SK-N-SH (cell line): ENCODE data around the gene CELF4. TPM values are rescaled to one million over a fixed set of nuclear protein-coding genes. Genes with fewer than 3 reads are reported as not detected.

Experiments used
- CTCF ChIA-PET: fragments of 300-600, 350-600 bp; formaldehyde crosslinking; extraction: SDS; loops from one replicate; lab custom pipeline; 2021; lab: Yijun Ruan, JAX
- POLR2A ChIA-PET: fragments of 350-600 bp; sonication (Branson Sonifier 250); formaldehyde crosslinking; extraction: SDS; loops from one replicate; lab custom pipeline; 2020; ENCODE audit warnings: antibody characterized with exemption, inconsistent platforms; lab: Yijun Ruan, JAX
- DNase-seq: peaks from one replicate; pipeline ENCODE4 v3.0.0; 2012
- H2AFZ ChIP-seq: fragments of 200-600 bp; sonication (generic); 2 replicates; pipeline ENCODE4 v1.8.1; 2016; ENCODE audit warnings: antibody characterized with exemption, mild to moderate bottlenecking, low read depth
- H3F3A ChIP-seq: fragments of 200-600 bp; sonication (generic); replicated peaks from 2 replicates; pipeline ENCODE3; 2016; ENCODE audit warnings: antibody characterized with exemption, mild to moderate bottlenecking; ENCODE audit not compliant: insufficient read depth
- H3K27ac ChIP-seq, 2 experiments: fragments of 200-500 bp in 1 of 2; fragments of 200-600 bp in 1 of 2; sonication (Bioruptor generic) in 1 of 2; sonication (generic), shearing (Covaris generic) in 1 of 2; 2 replicates each; pipeline versions ENCODE4 v1.5.1 to v1.6.1; 2014 to 2016; ENCODE audit warnings: low read depth in 2 of 2, inconsistent platforms in 1 of 2, low read length in 1 of 2, mild to moderate bottlenecking in 1 of 2, mixed read lengths in 1 of 2
- H3K27me3 ChIP-seq: fragments of 200-600 bp; sonication (generic), shearing (Covaris generic); 2 replicates; pipeline ENCODE4 v1.6.1; 2016; ENCODE audit warnings: mixed run types; ENCODE audit not compliant: insufficient read depth
- H3K36me3 ChIP-seq, 2 experiments: fragments of 200-500 bp in 1 of 2; fragments of 200-600 bp in 1 of 2; sonication (Bioruptor generic) in 1 of 2; sonication (generic) in 1 of 2; replicated peaks in 1 of 2; 2 replicates each; pipeline versions ENCODE3 to v1.5.1; 2014 to 2016; ENCODE audit warnings: low read length in 1 of 2, mild to moderate bottlenecking in 1 of 2; ENCODE audit not compliant: insufficient read depth in 2 of 2, control insufficient read depth in 1 of 2
- H3K4me1 ChIP-seq, 2 experiments: fragments of 200-500 bp in 1 of 2; fragments of 200-600 bp in 1 of 2; sonication (Bioruptor generic) in 1 of 2; sonication (generic), shearing (Covaris generic) in 1 of 2; 2 replicates each; pipeline versions ENCODE4 v1.5.1 to v1.6.1; 2014 to 2016; ENCODE audit warnings: low read depth in 1 of 2, low read length in 1 of 2, mixed run types in 1 of 2; ENCODE audit not compliant: insufficient read depth in 2 of 2, control insufficient read depth in 1 of 2
- H3K4me2 ChIP-seq: fragments of 200-600 bp; sonication (generic), shearing (Covaris generic); 2 replicates; pipeline ENCODE4 v1.6.1; 2017; ENCODE audit warnings: mixed run types
- H3K4me3 ChIP-seq, 2 experiments: fragments of 200-500 bp in 1 of 2; fragments of 200-600 bp in 1 of 2; sonication (Bioruptor generic) in 1 of 2; sonication (generic), shearing (Covaris generic) in 1 of 2; 2 replicates each; pipeline versions ENCODE4 v1.5.1 to v1.8.1; 2014 to 2016; ENCODE audit warnings: low read depth in 2 of 2, inconsistent platforms in 1 of 2, low read length in 1 of 2, mild to moderate bottlenecking in 1 of 2, mixed read lengths in 1 of 2, moderate library complexity in 1 of 2
- H3K79me2 ChIP-seq: fragments of 200-600 bp; sonication (generic); 2 replicates; pipeline ENCODE4 v1.8.1; 2017; ENCODE audit warnings: mild to moderate bottlenecking; ENCODE audit not compliant: insufficient read depth
- H3K9ac ChIP-seq: fragments of 200-600 bp; sonication (generic); 2 replicates; pipeline ENCODE4 v1.6.1; 2017; ENCODE audit warnings: mixed run types
- H3K9me2 ChIP-seq: fragments of 200-600 bp; sonication (generic); 2 replicates; pipeline ENCODE4 v1.6.1; 2017; ENCODE audit warnings: mixed run types
- H3K9me3 ChIP-seq: fragments of 200-600 bp; sonication (generic); 2 replicates; pipeline ENCODE4 v1.6.1; 2017; ENCODE audit warnings: mixed run types, mild to moderate bottlenecking, moderate library complexity
- H4K20me1 ChIP-seq: fragments of 200-600 bp; sonication (generic); 2 replicates; pipeline ENCODE4 v1.6.1; 2017; ENCODE audit warnings: mild to moderate bottlenecking, mixed run types; ENCODE audit not compliant: insufficient read depth
- CTCF ChIP-seq: fragments of 200-600 bp; sonication (generic); IDR thresholded peaks from 2 replicates; pipeline ENCODE4 v1.6.1; 2017; ENCODE audit warnings: antibody characterized with exemption, mild to moderate bottlenecking, moderate library complexity
- ELF1 ChIP-seq: IDR thresholded peaks from 2 replicates; pipeline ENCODE4 v1.4.0; 2012
- EZH2phosphoT487 ChIP-seq: fragments of 200-600 bp; sonication (generic); IDR thresholded peaks from 2 replicates; pipeline ENCODE4 v1.6.1; 2017; ENCODE audit warnings: low read depth, mixed run types, mild to moderate bottlenecking, antibody characterized with exemption, moderate library complexity, borderline replicate concordance
- JUND ChIP-seq: IDR thresholded peaks from 2 replicates; pipeline ENCODE4 v1.4.0; 2012
- MEF2A ChIP-seq: IDR thresholded peaks from 2 replicates; pipeline ENCODE4 v1.4.0; 2012; ENCODE audit warnings: low read depth, borderline replicate concordance
- NFIC ChIP-seq: IDR thresholded peaks from 2 replicates; pipeline ENCODE4 v1.4.0; 2012; ENCODE audit warnings: borderline replicate concordance
- POLR2AphosphoS5 ChIP-seq: IDR thresholded peaks from 2 replicates; pipeline ENCODE4 v1.6.1; 2012; ENCODE audit warnings: low read depth, low read length
- RAD21 ChIP-seq: IDR thresholded peaks from 2 replicates; pipeline ENCODE4 v1.6.1; 2012; ENCODE audit warnings: mild to moderate bottlenecking, low read length
- RCOR1 ChIP-seq: fragments of 150-350 bp; IDR thresholded peaks from 2 replicates; pipeline ENCODE4 v1.6.1; 2017; ENCODE audit warnings: antibody characterized with exemption, low read length
- REST ChIP-seq: IDR thresholded peaks from 2 replicates; pipeline ENCODE4 v1.6.1; 2012; ENCODE audit warnings: mild to moderate bottlenecking, low read depth, low read length, moderate library complexity
- RFX5 ChIP-seq: IDR thresholded peaks from 2 replicates; pipeline ENCODE4 v1.6.1; 2012; ENCODE audit warnings: mild to moderate bottlenecking, improper control_type of control experiment, low read length
- SIN3A ChIP-seq: IDR thresholded peaks from 2 replicates; pipeline ENCODE4 v1.6.1; 2012; ENCODE audit warnings: low read depth, mild to moderate bottlenecking, low read length, moderate library complexity, borderline replicate concordance
- SMC3 ChIP-seq: IDR thresholded peaks from 2 replicates; pipeline ENCODE4 v1.6.1; 2012; ENCODE audit warnings: low read depth, low read length, improper control_type of control experiment
- TAF1 ChIP-seq: IDR thresholded peaks from 2 replicates; pipeline ENCODE4 v1.6.1; 2012; ENCODE audit warnings: low read depth, mild to moderate bottlenecking, low read length, moderate library complexity, borderline replicate concordance
- TEAD4 ChIP-seq: IDR thresholded peaks from 2 replicates; pipeline ENCODE4 v1.4.0; 2012; ENCODE audit warnings: mild to moderate bottlenecking, borderline replicate concordance; ENCODE audit not compliant: insufficient read depth
- USF1 ChIP-seq: IDR thresholded peaks from 2 replicates; pipeline ENCODE4 v1.4.0; 2012; ENCODE audit warnings: low read depth, borderline replicate concordance
- YY1 ChIP-seq: IDR thresholded peaks from 2 replicates; pipeline ENCODE4 v1.4.0; 2012; ENCODE audit warnings: low read depth, mild to moderate bottlenecking
- WGBS: methylation state at CpG from one replicate; pipeline ENCODE4 v1.1.6; 2017; ENCODE audit warnings: low lambda C conversion rate; 5-methylcytosine and 5-hydroxymethylcytosine counted together
- polyA plus RNA-seq, 3 experiments: library from polyadenylated mRNA; depleted of rRNA; stranded (reverse); fragments of >200 nt; gene quantifications; 2 replicates each; pipeline ENCODE4 v1.2.3, GENCODE V29; 2012
- TF ChIP-seq, protein P1 (sequence below): IDR thresholded peaks from 2 replicates; pipeline ENCODE4; 2012
- TF ChIP-seq, protein P2 (sequence below): fragments of 150-350 bp; IDR thresholded peaks from 2 replicates; pipeline ENCODE4 v1.6.1; 2016; ENCODE audit warnings: mild to moderate bottlenecking, low read depth, low read length

Gene CELF4
- polyA plus RNA-seq, 1 of the 3 experiments (the other 2 are of a cell fraction): 0.26 TPM

DNA sequence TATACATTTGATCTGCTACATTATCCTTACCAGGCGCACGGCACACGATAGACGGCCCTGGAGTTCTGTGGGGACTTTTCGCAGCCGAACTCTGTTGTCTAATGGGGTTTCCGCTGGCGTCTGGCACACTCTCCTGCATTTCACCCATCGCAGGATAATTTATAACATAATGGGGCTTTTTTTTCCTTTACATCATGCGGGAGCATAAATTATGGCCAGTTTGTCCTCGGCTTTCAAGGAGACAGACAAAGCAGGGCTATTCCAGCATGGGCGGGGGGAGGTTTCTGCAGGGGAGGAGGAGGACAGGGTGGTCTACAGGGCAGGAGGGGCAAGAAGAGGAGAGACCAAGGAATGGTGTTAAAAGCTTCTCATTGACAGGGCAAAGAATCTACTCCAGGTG lies 279.8 kb downstream of the CELF4 start:
- no peaks in the 10 kb centered on the region for H3F3A ChIP-seq
- no peaks in the 10 kb centered on the region for H3K36me3 ChIP-seq
- WGBS: 63% methylated on average over 12 of the region's 12 CpGs
- no peaks in the 10 kb centered on the region for H3K27me3 ChIP-seq
- no peak for DNase-seq
- no peaks in the 10 kb centered on the region for H4K20me1 ChIP-seq
- H3K27ac ChIP-seq: no peak overlapping the region
- H3K4me2 ChIP-seq: no peak overlapping the region
- ChIA-PET CTCF (interaction anchor here (0.8 to 0.9 kb wide), 2 partner anchors 36 to 58 kb away, joined by 3 read pairs; no protein-coding TSS in a partner anchor), POLR2A (no interaction called here)
- H3K4me3 ChIP-seq: no peak overlapping the region
- peaks cover 0 to 10% of the 10 kb centered on the region in 2 experiments; a peak in 1 of 4 replicates for H3K4me1 ChIP-seq
- no peak overlapping the region for H3K9ac ChIP-seq
- no peak overlapping the region for H2AFZ ChIP-seq
- no peaks in the 10 kb centered on the region for H3K9me3 ChIP-seq
- no peaks in the 10 kb centered on the region for H3K9me2 ChIP-seq
- TF ChIP-seq RCOR1 (no peak), REST (no peak), RFX5 (no peak), TAF1 (no peak), USF1 (no peak), TEAD4 (no peak), EZH2phosphoT487 (no peak), SMC3 (no peak), CTCF (no peak), SIN3A (no peak), POLR2AphosphoS5 (no peak), RAD21 (no peak), ELF1 (no peak), YY1 (no peak), NFIC (no peak), JUND (no peak), MEF2A (no peak)
- TF ChIP-seq, protein P1, sequence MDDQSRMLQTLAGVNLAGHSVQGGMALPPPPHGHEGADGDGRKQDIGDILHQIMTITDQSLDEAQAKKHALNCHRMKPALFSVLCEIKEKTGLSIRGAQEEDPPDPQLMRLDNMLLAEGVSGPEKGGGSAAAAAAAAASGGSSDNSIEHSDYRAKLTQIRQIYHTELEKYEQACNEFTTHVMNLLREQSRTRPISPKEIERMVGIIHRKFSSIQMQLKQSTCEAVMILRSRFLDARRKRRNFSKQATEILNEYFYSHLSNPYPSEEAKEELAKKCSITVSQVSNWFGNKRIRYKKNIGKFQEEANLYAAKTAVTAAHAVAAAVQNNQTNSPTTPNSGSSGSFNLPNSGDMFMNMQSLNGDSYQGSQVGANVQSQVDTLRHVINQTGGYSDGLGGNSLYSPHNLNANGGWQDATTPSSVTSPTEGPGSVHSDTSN: no peak
- TF ChIP-seq, protein P2, sequence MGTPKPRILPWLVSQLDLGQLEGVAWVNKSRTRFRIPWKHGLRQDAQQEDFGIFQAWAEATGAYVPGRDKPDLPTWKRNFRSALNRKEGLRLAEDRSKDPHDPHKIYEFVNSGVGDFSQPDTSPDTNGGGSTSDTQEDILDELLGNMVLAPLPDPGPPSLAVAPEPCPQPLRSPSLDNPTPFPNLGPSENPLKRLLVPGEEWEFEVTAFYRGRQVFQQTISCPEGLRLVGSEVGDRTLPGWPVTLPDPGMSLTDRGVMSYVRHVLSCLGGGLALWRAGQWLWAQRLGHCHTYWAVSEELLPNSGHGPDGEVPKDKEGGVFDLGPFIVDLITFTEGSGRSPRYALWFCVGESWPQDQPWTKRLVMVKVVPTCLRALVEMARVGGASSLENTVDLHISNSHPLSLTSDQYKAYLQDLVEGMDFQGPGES: no peak
- H3K79me2 ChIP-seq: no peaks in the 10 kb centered on the region
